Activated T-cell treated with anti-CD3 and anti-CD28 coated beads, Interleukin-2, amount 50 U/mL, for 72 hours (primary cell): ENCODE results near the gene DDX47. TPM values are rescaled to one million over a fixed set of nuclear protein-coding genes. Genes with fewer than 3 reads are reported as not detected.
"Not testable (repeated sequence)": the region's sequence is repeated elsewhere in the genome, so short reads cannot be mapped to it uniquely, and the experiment has no call there.

ENCODE experiments used
- ATAC-seq, 2 donors: fragments of 150-1000 bp; cut with Tn5 transposase; replicated peaks in 1 of 2; 2 replicates each; pipeline ENCODE4 v1.10.0; 2021; ENCODE audit warnings: moderate library complexity in 2 of 2, mild to moderate bottlenecking in 1 of 2
- DNase-seq, 2 donors: peaks; one replicate each; pipeline ENCODE4 v3.0.0; 2021 to 2022; ENCODE audit warnings: mixed read lengths in 1 of 2
- H3K27ac Mint-ChIP-seq: one replicate; pipeline ENCODE4 v1.8.0; 2022; ENCODE audit warnings: mild to moderate bottlenecking, moderate library complexity, mixed read lengths
- H3K27me3 Mint-ChIP-seq: one replicate; pipeline ENCODE4 v1.8.0; 2022; ENCODE audit warnings: low read depth, mixed read lengths
- H3K36me3 Mint-ChIP-seq, 2 donors: one replicate each; pipeline ENCODE4 v1.8.0; 2022; ENCODE audit warnings: mixed read lengths in 2 of 2, mild to moderate bottlenecking in 1 of 2; ENCODE audit not compliant: insufficient read depth in 2 of 2
- H3K4me1 Mint-ChIP-seq: one replicate; pipeline ENCODE4 v1.8.0; 2022; ENCODE audit warnings: low read depth, mixed read lengths
- H3K4me3 Mint-ChIP-seq, 2 donors: one replicate each; pipeline ENCODE4 v1.8.0; 2022; ENCODE audit warnings: mild to moderate bottlenecking in 2 of 2, mixed read lengths in 2 of 2, moderate library complexity in 2 of 2
- H3K9me3 Mint-ChIP-seq, 2 donors: one replicate each; pipeline ENCODE4 v1.8.0; 2022; ENCODE audit warnings: mixed read lengths in 2 of 2
- total RNA-seq, 2 donors: library from RNA; stranded (reverse); gene quantifications; one replicate each; pipeline ENCODE4 v1.2.3, GENCODE V29; 2022

DDX47 gene
- total RNA-seq, 2 donors from 2014 or later: 58.2 to 67.8 TPM

GRCh38 chr12:12839873-12840579 lies 26.9 kb downstream of the DDX47 start:
- no peak overlapping the region for H3K4me3 Mint-ChIP-seq
- peaks cover 0 to 4% of the 10 kb centered on the region in 2 donors for H3K36me3 Mint-ChIP-seq
- ATAC-seq (no peak), DNase-seq (no peak)
- H3K9me3 Mint-ChIP-seq: no peaks in the 10 kb centered on the region
- H3K27ac Mint-ChIP-seq: no peak overlapping the region
- peaks cover 37% of the 10 kb centered on the region for H3K4me1 Mint-ChIP-seq
- H3K27me3 Mint-ChIP-seq: no peaks in the 10 kb centered on the region

- Mint-ChIP-seq H3K9me3 (no peaks in the 10 kb centered on the region), H3K4me3 (no peak overlapping the region), H3K4me1 (peaks cover 37% of the 10 kb centered on the region), H3K27ac (no peak overlapping the region), H3K27me3 (no peaks in the 10 kb centered on the region), H3K36me3 (peaks cover 0 to 4% of the 10 kb centered on the region in 2 donors)
- no peak for DNase-seq
- no peak for ATAC-seq
These were observed 27.4 kb downstream of the DDX47 start for GRCh38 chr12:12840580-12840899.

- not testable (repeated sequence) for H3K9me3 Mint-ChIP-seq, H3K4me3 Mint-ChIP-seq, DNase-seq, H3K36me3 Mint-ChIP-seq, H3K27ac Mint-ChIP-seq, H3K27me3 Mint-ChIP-seq, ATAC-seq
- peaks cover 40% of the 10 kb centered on the region for H3K4me1 Mint-ChIP-seq
These were observed 28.3 kb downstream of the DDX47 start for GRCh38 chr12:12841428-12841827.

- H3K36me3 Mint-ChIP-seq: peaks cover 4 to 20% of the 10 kb centered on the region in 2 donors
- peak; percentile 27 to 66 for ATAC-seq
- DNase-seq: no peak
- peaks cover 22% of the 10 kb centered on the region for H3K4me1 Mint-ChIP-seq
- H3K4me3 Mint-ChIP-seq: no peak overlapping the region
- H3K27ac Mint-ChIP-seq: peak overlapping the region; percentile 25
- H3K27me3 Mint-ChIP-seq: no peaks in the 10 kb centered on the region
- peaks cover 3% of the 10 kb centered on the region in 2 donors for H3K9me3 Mint-ChIP-seq
These were observed 32.7 kb downstream of the DDX47 start for GRCh38 chr12:12845794-12846243.

GRCh38 chr12:12846780-12847179 lies 33.6 kb downstream of the DDX47 start:
- H3K27ac Mint-ChIP-seq, ATAC-seq, H3K9me3 Mint-ChIP-seq, H3K4me3 Mint-ChIP-seq, H3K27me3 Mint-ChIP-seq, DNase-seq: not testable (repeated sequence)
- Mint-ChIP-seq H3K36me3 (peaks cover 7 to 27% of the 10 kb centered on the region in 2 donors), H3K4me1 (peaks cover 22% of the 10 kb centered on the region)

GRCh38 chr12:12853435-12853834 lies 40.3 kb downstream of the DDX47 start:
- ATAC-seq: no peak
- no peak overlapping the region for H3K4me3 Mint-ChIP-seq
- peaks cover 10 to 19% of the 10 kb centered on the region in 2 donors for H3K36me3 Mint-ChIP-seq
- DNase-seq: no peak
- no peaks in the 10 kb centered on the region for H3K4me1 Mint-ChIP-seq
- H3K27ac Mint-ChIP-seq: no peak overlapping the region
- peaks cover 5 to 8% of the 10 kb centered on the region in 2 donors for H3K9me3 Mint-ChIP-seq
- no peaks in the 10 kb centered on the region for H3K27me3 Mint-ChIP-seq

GRCh38 chr12:12859690-12860089 lies 46.5 kb downstream of the DDX47 start:
- Mint-ChIP-seq H3K27ac (no peak overlapping the region), H3K4me3 (no peak overlapping the region), H3K27me3 (no peaks in the 10 kb centered on the region), H3K4me1 (no peaks in the 10 kb centered on the region), H3K9me3 (no peaks in the 10 kb centered on the region), H3K36me3 (peaks cover 4 to 12% of the 10 kb centered on the region in 2 donors)
- no peak for DNase-seq
- no peak for ATAC-seq

GRCh38 chr12:12864243-12864642 lies 51.1 kb downstream of the DDX47 start:
- peaks cover 3 to 10% of the 10 kb centered on the region in 2 donors for H3K36me3 Mint-ChIP-seq
- H3K4me3 Mint-ChIP-seq: no peak overlapping the region
- DNase-seq: no peak
- H3K4me1 Mint-ChIP-seq: no peaks in the 10 kb centered on the region
- no peak for ATAC-seq
- H3K27me3 Mint-ChIP-seq: no peaks in the 10 kb centered on the region
- no peak overlapping the region for H3K27ac Mint-ChIP-seq
- H3K9me3 Mint-ChIP-seq: no peaks in the 10 kb centered on the region

GRCh38 chr12:12868477-12869235 lies 55.5 kb downstream of the DDX47 start:
- H3K27me3 Mint-ChIP-seq: no peaks in the 10 kb centered on the region
- DNase-seq: no peak
- H3K27ac Mint-ChIP-seq: no peak overlapping the region
- no peaks in the 10 kb centered on the region for H3K4me1 Mint-ChIP-seq
- H3K4me3 Mint-ChIP-seq: no peak overlapping the region
- H3K9me3 Mint-ChIP-seq: no peaks in the 10 kb centered on the region
- peaks cover 0 to 4% of the 10 kb centered on the region in 2 donors for H3K36me3 Mint-ChIP-seq
- ATAC-seq: no peak

GRCh38 chr12:12870465-12870864 lies 57.3 kb downstream of the DDX47 start:
- Mint-ChIP-seq H3K27ac (no peak overlapping the region), H3K27me3 (no peaks in the 10 kb centered on the region), H3K4me1 (no peaks in the 10 kb centered on the region), H3K9me3 (no peaks in the 10 kb centered on the region), H3K36me3 (no peaks in the 10 kb centered on the region), H3K4me3 (no peak overlapping the region)
- no peak for DNase-seq
- no peak for ATAC-seq

GRCh38 chr12:12871587-12872138 lies 58.5 kb downstream of the DDX47 start:
- ATAC-seq: no peak
- H3K36me3 Mint-ChIP-seq: no peaks in the 10 kb centered on the region

GRCh38 chr12:12872139-12872933 lies 59.2 kb downstream of the DDX47 start:
- ATAC-seq (no peak), DNase-seq (no peak)
- Mint-ChIP-seq H3K27ac (no peak overlapping the region), H3K9me3 (no peaks in the 10 kb centered on the region), H3K4me1 (no peaks in the 10 kb centered on the region), H3K4me3 (no peak overlapping the region), H3K27me3 (no peaks in the 10 kb centered on the region), H3K36me3 (no peaks in the 10 kb centered on the region)

More at GRCh38 chr12:12871587-12872138, 58.5 kb downstream of the DDX47 start:
- H3K27me3 Mint-ChIP-seq: no peaks in the 10 kb centered on the region
- no peak overlapping the region for H3K4me3 Mint-ChIP-seq
- no peaks in the 10 kb centered on the region for H3K4me1 Mint-ChIP-seq
- no peaks in the 10 kb centered on the region for H3K9me3 Mint-ChIP-seq
- no peak overlapping the region for H3K27ac Mint-ChIP-seq
- no peak for DNase-seq

GRCh38 chr12:12872934-12873275 lies 59.8 kb downstream of the DDX47 start:
- no peak for DNase-seq
- H3K4me3 Mint-ChIP-seq: no peak overlapping the region
- H3K27me3 Mint-ChIP-seq: no peaks in the 10 kb centered on the region
- ATAC-seq: no peak
- H3K4me1 Mint-ChIP-seq: no peaks in the 10 kb centered on the region
- no peaks in the 10 kb centered on the region for H3K9me3 Mint-ChIP-seq
- H3K36me3 Mint-ChIP-seq: no peaks in the 10 kb centered on the region
- H3K27ac Mint-ChIP-seq: no peak overlapping the region
